Measurements from ENCODE around the gene ZMPSTE24. TPM values are rescaled to one million over a fixed set of nuclear protein-coding genes. Genes with fewer than 3 reads are reported as not detected.
A peak's percentile ranks its signal among the peaks of the same experiment; 100 is the strongest.

The ZMPSTE24 gene
- total RNA-seq, 2 experiments from 2014 or later = 29.5 to 30.5 TPM

DNA sequence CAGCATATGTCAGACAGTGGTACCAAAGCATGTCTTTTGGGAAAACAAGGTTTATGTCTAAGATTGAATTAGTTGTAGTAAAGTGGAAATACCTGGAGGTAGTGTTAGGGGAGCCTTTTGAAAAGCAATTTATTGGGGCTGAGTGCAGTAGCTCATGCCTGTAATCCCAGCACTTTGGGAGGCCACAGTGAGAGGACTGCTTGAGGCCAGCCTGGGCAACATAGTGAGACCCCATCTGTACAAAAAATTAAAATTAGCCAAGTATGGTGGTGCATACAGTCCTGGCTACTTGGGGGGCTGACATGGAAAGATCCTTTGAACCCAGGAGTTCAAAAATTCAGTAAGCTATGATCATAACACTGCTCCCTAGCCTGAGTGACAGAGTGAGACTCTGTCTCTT is 7.3 kb downstream of the ZMPSTE24 start:
- Mint-ChIP-seq H3K27me3 (no peaks in the 10 kb centered on the region), H3K9me3 (no peaks in the 10 kb centered on the region), H3K36me3 (peaks cover 47% of the 10 kb centered on the region), H3K27ac (peak overlapping the region; percentile 91), H3K4me1 (ENCODE audit: low read depth) (peaks cover 63% of the 10 kb centered on the region), H3K4me3 (no peak overlapping the region)
- intact Hi-C loops (cut with micrococcal nuclease) = loop anchor here (2.0 kb wide), 1 partner anchor 40 kb away; no protein-coding TSS in a partner anchor
- no peak for DNase-seq
- ChIA-PET CTCF (no interaction called here), POLR2A (interaction anchor here (1.6 kb wide), 1 partner anchor 120 kb away, joined by 7 read pairs; no protein-coding TSS in a partner anchor)

DNA sequence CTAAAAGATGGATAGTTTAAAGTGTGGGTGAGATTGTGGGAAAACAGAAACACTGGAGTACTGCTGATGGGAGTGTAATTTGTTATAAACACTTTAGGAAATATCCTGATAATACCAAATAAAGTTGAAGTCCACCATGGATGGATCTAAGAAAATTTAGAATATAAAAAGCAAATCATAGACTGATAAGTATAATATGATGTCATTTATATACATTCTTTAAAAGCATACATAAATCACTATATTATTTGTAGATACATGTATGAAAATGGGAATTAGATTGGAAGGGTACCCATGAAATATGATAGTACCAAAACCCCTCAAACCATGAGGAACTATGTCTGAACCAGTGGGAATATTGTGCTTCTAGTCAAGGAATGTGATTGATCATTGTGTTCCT is 7.9 kb downstream of the ZMPSTE24 start:
- POLR2A ChIA-PET = interaction anchor here (1.6 kb wide), 1 partner anchor 120 kb away, joined by 7 read pairs; no protein-coding TSS in a partner anchor
- peak overlapping the region; percentile 91 for H3K27ac Mint-ChIP-seq
- H3K4me3 Mint-ChIP-seq = no peak overlapping the region
- intact Hi-C loops (cut with micrococcal nuclease) = loop anchor here (2.0 kb wide), 1 partner anchor 41 kb away; no protein-coding TSS in a partner anchor
- CTCF ChIA-PET = interaction anchor here (0.7 to 2.0 kb wide), 2 partner anchors 49 to 112 kb away, joined by 3 to 7 read pairs; no protein-coding TSS in a partner anchor
- no peak for DNase-seq
- H3K27me3 Mint-ChIP-seq = no peaks in the 10 kb centered on the region
- peaks cover 62% of the 10 kb centered on the region for H3K4me1 Mint-ChIP-seq (ENCODE audit: low read depth)
- H3K36me3 Mint-ChIP-seq = peaks cover 47% of the 10 kb centered on the region
- H3K9me3 Mint-ChIP-seq = no peaks in the 10 kb centered on the region

GRCh38 chr1:40266786-40267535 is 8.9 kb downstream of the ZMPSTE24 start:
- H3K9me3 Mint-ChIP-seq = no peaks in the 10 kb centered on the region
- peaks cover 45% of the 10 kb centered on the region for H3K36me3 Mint-ChIP-seq
- no peaks in the 10 kb centered on the region for H3K27me3 Mint-ChIP-seq
- no peak overlapping the region for H3K4me3 Mint-ChIP-seq
- intact Hi-C loops (cut with micrococcal nuclease) = no loop called here
- ChIA-PET CTCF (interaction anchor here (0.6 to 2.0 kb wide), 3 partner anchors 48 to 114 kb away, joined by 3 to 7 read pairs (median 3); no protein-coding TSS in a partner anchor), POLR2A (interaction anchor here (1.6 kb wide), 1 partner anchor 119 kb away, joined by 7 read pairs; no protein-coding TSS in a partner anchor)
- DNase-seq = no peak
- peaks cover 59% of the 10 kb centered on the region for H3K4me1 Mint-ChIP-seq (ENCODE audit: low read depth)
- no peak overlapping the region for H3K27ac Mint-ChIP-seq

- Mint-ChIP-seq H3K4me3 (no peak overlapping the region), H3K36me3 (peaks cover 46% of the 10 kb centered on the region), H3K4me1 (ENCODE audit: low read depth) (peaks cover 60% of the 10 kb centered on the region), H3K27me3 (no peaks in the 10 kb centered on the region), H3K9me3 (no peaks in the 10 kb centered on the region), H3K27ac (no peak overlapping the region)
- CTCF ChIA-PET = interaction anchor here (2.0 kb wide), 1 partner anchor 114 kb away, joined by 7 read pairs; no protein-coding TSS in a partner anchor
- POLR2A ChIA-PET = no interaction called here
- DNase-seq = no peak
- intact Hi-C loops (cut with micrococcal nuclease) = no loop called here
Measured at GRCh38 chr1:40267767-40268187, 9.7 kb downstream of the ZMPSTE24 start.

DNA sequence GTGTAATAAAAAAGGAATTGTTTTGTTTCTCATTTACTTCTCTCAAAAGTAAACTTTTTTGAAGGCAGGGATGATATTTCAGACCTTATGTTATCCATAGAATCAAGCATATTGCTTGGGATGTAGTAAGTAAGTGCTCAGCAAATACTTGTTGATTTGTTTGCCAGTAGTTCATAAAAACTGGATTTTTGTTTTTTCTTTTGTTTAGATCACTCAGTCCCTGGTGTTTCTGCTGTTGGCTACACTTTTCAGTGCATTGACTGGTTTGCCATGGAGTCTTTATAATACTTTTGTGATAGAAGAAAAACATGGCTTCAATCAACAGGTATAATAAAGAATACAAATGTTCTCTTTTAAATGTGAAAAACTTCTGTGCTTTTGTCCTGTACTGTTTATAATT is 10.2 kb downstream of the ZMPSTE24 start:
- no peaks in the 10 kb centered on the region for H3K9me3 Mint-ChIP-seq
- no peak for DNase-seq
- POLR2A ChIA-PET = interaction anchor here (0.6 kb wide), 1 partner anchor 114 kb away, joined by 3 read pairs; no protein-coding TSS in a partner anchor
- H3K27me3 Mint-ChIP-seq = no peaks in the 10 kb centered on the region
- intact Hi-C loops (cut with micrococcal nuclease) = no loop called here
- peaks cover 58% of the 10 kb centered on the region for H3K4me1 Mint-ChIP-seq (ENCODE audit: low read depth)
- no peak overlapping the region for H3K27ac Mint-ChIP-seq
- peaks cover 45% of the 10 kb centered on the region for H3K36me3 Mint-ChIP-seq
- CTCF ChIA-PET = interaction anchor here (1.7 kb wide), 1 partner anchor 115 kb away, joined by 11 read pairs; no protein-coding TSS in a partner anchor
- H3K4me3 Mint-ChIP-seq = no peak overlapping the region

- ChIA-PET POLR2A (interaction anchor here (0.5 to 1.0 kb wide), 4 partner anchors 108 to 119 kb away, joined by 3 to 4 read pairs (median 4); partner anchors contain the start of gene RLF), CTCF (interaction anchor here (1.0 to 1.8 kb wide), 5 partner anchors 68 to 126 kb away, joined by 3 to 11 read pairs (median 4); no protein-coding TSS in a partner anchor)
- no peaks in the 10 kb centered on the region for H3K9me3 Mint-ChIP-seq
- peaks cover 48% of the 10 kb centered on the region for H3K36me3 Mint-ChIP-seq
- no peak overlapping the region for H3K4me3 Mint-ChIP-seq
- peaks cover 42% of the 10 kb centered on the region for H3K4me1 Mint-ChIP-seq (ENCODE audit: low read depth)
- H3K27ac Mint-ChIP-seq = peak overlapping the region; percentile 93
- intact Hi-C loops (cut with micrococcal nuclease) = loop anchor here (1.0 kb wide), 3 partner anchors 29 to 106 kb away; no protein-coding TSS in a partner anchor
- DNase-seq = peak; percentile 48
- H3K27me3 Mint-ChIP-seq = no peaks in the 10 kb centered on the region
Measured at GRCh38 chr1:40270152-40270834, 12.3 kb downstream of the ZMPSTE24 start.

- Mint-ChIP-seq H3K4me3 (no peak overlapping the region), H3K36me3 (peaks cover 47% of the 10 kb centered on the region), H3K9me3 (no peaks in the 10 kb centered on the region), H3K27me3 (no peaks in the 10 kb centered on the region), H3K4me1 (ENCODE audit: low read depth) (peaks cover 32% of the 10 kb centered on the region), H3K27ac (peak overlapping the region; percentile 35)
- POLR2A ChIA-PET = no interaction called here
- no peak for DNase-seq
- CTCF ChIA-PET = interaction anchor here (0.6 to 1.6 kb wide), 5 partner anchors 42 to 1278 kb away, joined by 3 to 5 read pairs (median 3); no protein-coding TSS in a partner anchor
- intact Hi-C loops (cut with micrococcal nuclease) = no loop called here
Measured at GRCh38 chr1:40272653-40273213, 14.7 kb downstream of the ZMPSTE24 start.

GRCh38 chr1:40273547-40274166 is 15.6 kb downstream of the ZMPSTE24 start:
- POLR2A ChIA-PET = no interaction called here
- Mint-ChIP-seq H3K27ac (no peak overlapping the region), H3K4me1 (ENCODE audit: low read depth) (peaks cover 31% of the 10 kb centered on the region), H3K27me3 (no peaks in the 10 kb centered on the region), H3K36me3 (peaks cover 42% of the 10 kb centered on the region), H3K4me3 (no peak overlapping the region), H3K9me3 (no peaks in the 10 kb centered on the region)
- intact Hi-C loops (cut with micrococcal nuclease) = no loop called here
- DNase-seq = no peak
- CTCF ChIA-PET = interaction anchor here (0.5 to 1.2 kb wide), 7 partner anchors 21 to 1279 kb away, joined by 3 to 5 read pairs (median 3); no protein-coding TSS in a partner anchor

GRCh38 chr1:40274331-40274730 is 16.3 kb downstream of the ZMPSTE24 start:
- peaks cover 31% of the 10 kb centered on the region for H3K4me1 Mint-ChIP-seq (ENCODE audit: low read depth)
- H3K36me3 Mint-ChIP-seq = peaks cover 44% of the 10 kb centered on the region

DNA sequence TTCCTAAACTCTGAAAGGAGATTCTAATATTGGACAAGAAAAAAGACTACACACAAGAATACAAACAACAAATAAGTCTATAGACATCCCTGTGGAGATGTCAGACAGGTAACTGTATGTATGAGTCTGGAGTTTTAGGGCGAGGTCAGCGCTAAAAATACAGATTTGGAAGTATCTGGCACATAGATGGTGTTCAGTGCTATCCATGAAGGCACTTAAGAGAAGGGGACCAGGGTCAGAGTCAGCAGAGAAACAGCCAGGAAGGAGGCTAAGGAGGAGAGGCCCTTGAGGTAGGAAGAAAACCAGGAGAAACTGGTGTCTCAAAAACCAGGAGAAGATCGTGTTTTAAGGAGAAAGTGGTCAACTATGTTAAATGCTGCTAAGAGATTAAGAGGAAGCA is 18.1 kb downstream of the ZMPSTE24 start:
- H3K4me3 Mint-ChIP-seq = no peak overlapping the region
- no peak overlapping the region for H3K27ac Mint-ChIP-seq

More at GRCh38 chr1:40274331-40274730, 16.3 kb downstream of the ZMPSTE24 start:
- Mint-ChIP-seq H3K9me3 (no peaks in the 10 kb centered on the region), H3K4me3 (no peak overlapping the region), H3K27ac (no peak overlapping the region), H3K27me3 (no peaks in the 10 kb centered on the region)
- ChIA-PET CTCF (interaction anchor here (0.5 to 1.2 kb wide), 3 partner anchors 21 to 130 kb away, joined by 3 to 5 read pairs (median 4); no protein-coding TSS in a partner anchor), POLR2A (no interaction called here)
- intact Hi-C loops (cut with micrococcal nuclease) = no loop called here
- no peak for DNase-seq

DNA sequence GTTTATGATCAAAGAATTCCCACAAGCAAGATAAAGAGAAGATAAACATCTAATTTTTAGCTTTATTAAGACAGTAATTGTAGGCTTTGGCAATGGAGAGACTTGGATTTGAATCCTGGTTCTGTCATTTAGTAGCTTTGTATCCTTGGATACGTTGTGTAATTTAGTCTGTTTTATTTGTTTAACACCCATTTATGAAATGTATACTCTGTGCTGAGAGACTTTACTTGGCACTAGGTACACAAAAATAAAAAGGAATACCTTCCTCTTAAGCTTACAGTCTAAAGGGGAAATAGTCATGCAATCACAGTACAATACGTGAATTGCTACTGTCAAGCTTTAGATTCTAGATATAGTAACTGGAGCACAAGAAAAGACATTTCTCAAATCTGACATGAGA is 23.8 kb downstream of the ZMPSTE24 start:
- H3K27me3 Mint-ChIP-seq = no peaks in the 10 kb centered on the region
- peaks cover 19% of the 10 kb centered on the region for H3K36me3 Mint-ChIP-seq
- no peak overlapping the region for H3K27ac Mint-ChIP-seq
- no peaks in the 10 kb centered on the region for H3K4me1 Mint-ChIP-seq (ENCODE audit: low read depth)
- intact Hi-C loops (cut with micrococcal nuclease) = no loop called here
- no peak overlapping the region for H3K4me3 Mint-ChIP-seq
- ChIA-PET POLR2A (interaction anchor here (0.6 kb wide), 1 partner anchor 105 kb away, joined by 3 read pairs; no protein-coding TSS in a partner anchor), CTCF (interaction anchor here (0.6 to 1.3 kb wide), 5 partner anchors 10 to 138 kb away, joined by 3 to 6 read pairs (median 5); partner anchors contain the start of gene COL9A2)
- DNase-seq = no peak
- no peaks in the 10 kb centered on the region for H3K9me3 Mint-ChIP-seq

More for the DNA sequence above, 18.1 kb downstream of the ZMPSTE24 start:
- Mint-ChIP-seq H3K9me3 (no peaks in the 10 kb centered on the region), H3K36me3 (peaks cover 37% of the 10 kb centered on the region), H3K27me3 (no peaks in the 10 kb centered on the region), H3K4me1 (ENCODE audit: low read depth) (peaks cover 16% of the 10 kb centered on the region)
- intact Hi-C loops (cut with micrococcal nuclease) = no loop called here
- no peak for DNase-seq
- ChIA-PET CTCF (no interaction called here), POLR2A (no interaction called here)

Measured in activated CD4-positive, alpha-beta memory T cell treated with anti-CD3 and anti-CD28 coated beads for 36 hours (primary cell).